HG02610 (cell line): ENCODE results near the gene MMP15.
"Not testable (repeated sequence)": the region's sequence is repeated elsewhere in the genome, so short reads cannot be mapped to it uniquely, and the experiment has no call there.

Experiments
- ATAC-seq: cut with Tn5 transposase; IDR thresholded peaks from one replicate; pipeline ENCODE4 v1.9.1; 2021; ENCODE audit warnings: mild to moderate bottlenecking, moderate library complexity; ENCODE audit not compliant: unreplicated experiment

MMP15 gene

GRCh38 chr16:58048494-58049231 is 23.1 kb downstream of the MMP15 start:
- ATAC-seq, result no peak

DNA sequence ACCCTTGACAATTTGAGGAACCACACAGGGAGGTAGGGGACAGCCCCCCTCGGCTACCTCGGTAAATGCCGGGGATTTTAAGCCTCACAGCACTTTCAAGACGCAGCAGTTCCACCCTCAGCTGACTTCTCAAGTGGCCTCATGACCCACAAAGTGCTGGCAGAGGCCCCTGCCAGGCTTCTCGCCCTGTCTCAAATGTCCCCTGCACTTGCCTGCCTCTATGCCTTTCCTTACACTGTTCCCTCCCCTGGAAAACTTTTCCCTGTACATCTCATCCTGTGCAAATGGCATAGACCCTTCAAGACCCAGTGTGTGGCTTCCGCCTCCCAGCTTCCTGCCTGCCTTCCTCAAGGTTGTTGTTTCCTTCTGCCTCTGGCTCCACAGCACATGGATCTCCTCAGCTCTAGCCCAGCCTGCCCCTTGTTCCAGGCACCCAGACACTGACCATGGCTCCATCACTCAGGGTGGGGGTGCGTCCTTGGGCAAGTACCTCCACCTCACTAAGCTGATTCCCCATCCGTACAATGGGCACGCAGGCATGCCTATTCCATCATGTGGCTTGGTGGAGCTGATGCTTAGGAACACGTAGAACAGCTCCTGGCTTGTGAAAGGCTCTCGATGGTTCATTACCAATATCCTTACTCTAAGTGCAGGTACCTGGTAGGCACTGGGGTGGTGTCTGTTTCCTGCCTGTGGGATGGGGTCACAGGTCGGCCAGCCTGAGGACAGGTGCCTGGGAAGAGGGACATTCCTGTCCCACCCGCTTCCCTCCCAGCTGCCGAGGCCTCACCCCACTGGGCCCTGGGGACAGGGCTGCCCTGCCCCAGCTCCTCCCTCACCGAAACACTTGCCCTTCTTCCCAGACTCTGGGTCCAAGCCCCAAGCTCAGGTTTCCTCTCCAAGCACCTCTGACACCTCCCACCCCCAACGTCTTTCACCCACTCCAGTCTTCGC is 24.0 kb downstream of the MMP15 start:
- ATAC-seq, result no peak

DNA sequence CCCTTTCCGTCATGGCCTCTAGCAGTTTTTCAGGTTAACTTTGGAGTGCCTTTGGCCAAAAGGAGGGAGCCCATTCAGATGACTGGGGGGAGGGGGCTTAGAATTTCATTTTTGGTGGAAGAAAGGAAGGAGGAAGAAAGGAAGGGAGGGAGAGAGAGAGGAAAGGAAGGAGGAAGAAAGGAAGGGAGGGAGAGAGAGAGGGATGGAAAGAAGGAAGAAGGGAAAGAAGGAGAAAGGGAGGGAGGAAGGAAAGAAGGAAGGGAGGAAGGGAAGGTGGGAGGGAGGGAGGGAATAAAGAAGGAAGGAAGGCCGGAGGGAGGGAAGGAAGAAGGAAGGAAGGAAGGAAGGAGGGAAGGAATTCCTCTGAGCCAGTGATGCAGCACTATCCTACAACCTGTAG is 25.7 kb downstream of the MMP15 start:
- no peak for ATAC-seq

GRCh38 chr16:58051821-58052603 is 26.5 kb downstream of the MMP15 start:
- ATAC-seq, result no peak

- no peak for ATAC-seq
These were observed 28.1 kb downstream of the MMP15 start for GRCh38 chr16:58053682-58054005.

GRCh38 chr16:58054289-58054688 is 28.7 kb downstream of the MMP15 start:
- ATAC-seq, result no peak

DNA sequence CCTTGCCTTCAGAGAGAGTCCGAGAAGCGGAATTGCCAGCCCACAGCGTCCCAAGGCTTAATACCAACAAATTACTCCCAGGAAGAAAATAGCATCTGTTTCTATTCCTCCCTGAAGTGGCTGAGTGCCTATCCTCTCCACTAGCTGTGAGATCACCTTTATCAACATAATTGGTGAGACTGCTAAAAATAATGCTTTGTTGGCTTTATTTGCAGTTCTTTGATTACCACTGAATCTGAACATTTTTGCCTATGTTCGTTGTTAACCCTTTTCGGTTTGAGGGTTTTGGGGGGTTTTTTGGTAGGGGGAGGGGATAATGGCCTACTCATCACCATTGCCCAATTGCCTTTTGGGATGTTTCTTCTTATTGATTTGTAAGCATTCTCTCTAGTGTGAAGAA is 31.0 kb downstream of the MMP15 start:
- ATAC-seq, result no peak

DNA sequence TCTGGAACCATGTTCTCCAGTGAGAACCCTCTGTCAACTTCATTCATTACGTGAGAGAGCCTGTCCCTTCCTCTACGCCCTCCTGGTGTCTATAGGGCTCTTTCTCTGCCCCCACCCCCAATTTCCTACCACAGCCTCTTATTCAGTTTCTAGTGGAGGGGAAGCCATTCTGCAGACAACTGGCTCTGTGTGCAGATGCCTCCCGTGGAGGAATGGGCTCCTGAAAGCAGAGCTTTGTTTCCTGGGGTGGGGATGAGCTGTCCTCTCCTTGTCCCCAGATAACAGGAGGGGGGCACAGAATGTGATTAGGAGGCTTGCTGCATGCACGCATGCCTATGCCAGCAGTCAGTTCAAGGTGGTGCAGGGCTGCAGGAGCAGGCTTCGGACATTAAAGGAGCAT is 31.6 kb downstream of the MMP15 start:
- ATAC-seq, result no peak

DNA sequence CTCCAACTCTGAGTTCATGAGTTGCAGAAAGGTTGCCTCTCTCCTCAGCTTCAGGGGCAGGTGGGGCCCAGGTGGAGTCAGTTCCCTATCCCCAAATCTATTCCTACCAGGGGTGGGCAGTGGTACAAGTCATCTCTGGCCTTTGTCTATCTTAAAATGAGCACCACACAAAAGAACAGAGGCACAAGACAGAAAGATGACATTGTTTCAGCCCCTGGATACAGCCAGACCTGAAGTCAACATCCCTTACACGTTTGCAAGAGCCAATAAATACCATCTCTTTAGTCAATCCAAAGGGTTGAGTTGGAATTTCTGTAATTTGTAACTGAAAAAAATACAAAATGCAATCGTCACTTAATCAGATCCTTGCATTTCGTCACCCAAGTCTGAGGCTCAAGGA is 32.2 kb downstream of the MMP15 start:
- no peak for ATAC-seq

GRCh38 chr16:58062821-58063220 is 37.3 kb downstream of the MMP15 start:
- ATAC-seq, result no peak

- ATAC-seq, result no peak
These were observed 38.0 kb downstream of the MMP15 start for GRCh38 chr16:58063377-58064076.

GRCh38 chr16:58070585-58070984 is 45.0 kb downstream of the MMP15 start:
- no peak for ATAC-seq

DNA sequence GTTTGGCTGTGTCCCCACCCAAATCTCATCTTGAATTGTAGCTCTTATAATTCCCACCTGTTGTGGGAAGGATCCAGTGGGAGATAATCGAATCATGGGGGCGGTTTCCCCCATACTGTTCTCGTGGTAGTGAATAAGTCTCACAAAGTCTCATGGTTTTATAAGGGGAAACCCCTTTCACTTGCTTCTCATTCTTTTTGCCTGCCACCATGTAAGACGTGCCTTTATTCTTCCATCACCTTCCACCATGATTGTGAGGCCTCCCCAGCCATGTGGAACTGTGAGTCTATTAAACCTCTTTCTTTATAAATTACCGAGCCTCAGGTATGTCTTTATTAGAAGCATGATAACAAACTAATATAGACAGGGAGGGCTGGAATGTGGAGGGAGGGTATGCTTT is 46.6 kb downstream of the MMP15 start:
- not testable (repeated sequence) for ATAC-seq

GRCh38 chr16:58073086-58073485 is 47.5 kb downstream of the MMP15 start:
- not testable (repeated sequence) for ATAC-seq

DNA sequence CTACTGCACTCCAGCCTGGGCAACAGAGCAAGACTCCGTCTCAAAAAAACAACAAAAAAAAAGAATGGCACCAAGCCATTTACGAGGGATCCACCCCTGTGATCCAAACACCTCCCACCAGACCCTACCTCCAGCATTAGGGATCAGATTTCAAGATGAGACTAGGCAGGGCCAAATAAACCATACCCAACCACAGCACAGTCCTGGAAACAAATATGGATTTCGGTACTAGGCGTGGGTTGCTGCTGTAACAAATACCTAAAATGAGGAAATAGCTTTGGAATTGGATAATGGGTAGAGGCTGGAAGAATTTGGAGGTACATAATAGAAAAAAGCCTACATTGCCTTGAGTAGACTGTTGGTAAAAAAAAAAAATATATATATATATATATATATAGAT is 49.1 kb downstream of the MMP15 start:
- no peak for ATAC-seq

DNA sequence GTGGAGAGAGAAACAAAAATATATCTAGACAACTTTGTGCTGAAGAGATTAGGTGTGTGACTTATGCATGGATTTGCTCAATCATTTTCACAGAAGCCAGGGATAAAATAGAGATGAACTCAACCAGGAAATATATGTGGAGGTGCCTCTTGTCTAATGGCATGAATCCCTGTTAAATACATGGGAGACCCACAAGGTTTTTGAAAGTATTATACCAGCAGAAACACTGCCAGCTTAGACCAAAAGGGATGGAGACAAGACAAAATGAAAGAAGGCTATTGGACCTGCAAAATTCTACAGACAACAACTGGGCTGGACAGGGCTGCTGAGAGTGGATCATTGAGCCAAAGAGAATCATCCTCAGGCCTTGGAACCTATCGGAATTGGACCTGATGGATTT is 51.0 kb downstream of the MMP15 start:
- no peak for ATAC-seq

- no peak for ATAC-seq
These were observed 52.2 kb downstream of the MMP15 start for GRCh38 chr16:58077796-58078195.

- not testable (repeated sequence) for ATAC-seq
These were observed 55.1 kb downstream of the MMP15 start for GRCh38 chr16:58080657-58081056.

GRCh38 chr16:58082381-58082780 is 56.8 kb downstream of the MMP15 start:
- no peak for ATAC-seq

DNA sequence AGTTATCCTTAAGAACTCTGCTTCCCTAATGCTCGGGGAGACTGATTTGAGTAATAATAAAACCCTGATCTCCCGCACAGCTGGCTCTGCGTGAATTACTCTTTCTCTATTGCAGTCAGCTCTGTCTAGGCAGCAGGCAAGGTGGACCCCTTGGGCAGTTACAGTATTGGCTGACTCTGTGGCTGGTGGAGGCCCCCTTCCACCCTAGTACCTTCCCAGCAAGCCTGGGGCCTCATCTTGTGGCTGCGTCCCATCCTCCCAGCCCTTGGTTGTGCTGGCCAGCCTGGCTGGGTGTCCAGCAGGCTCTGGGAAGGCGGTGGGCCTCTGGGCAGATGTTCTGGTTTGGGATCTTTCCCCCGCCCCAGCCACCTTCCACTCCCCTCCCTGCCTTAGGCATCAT is 59.1 kb downstream of the MMP15 start:
- no peak for ATAC-seq

- ATAC-seq, result no peak
These were observed 59.6 kb downstream of the MMP15 start for GRCh38 chr16:58085171-58085570.
